ENCODE results near the gene MAGI2.

MAGI2 gene

DNA sequence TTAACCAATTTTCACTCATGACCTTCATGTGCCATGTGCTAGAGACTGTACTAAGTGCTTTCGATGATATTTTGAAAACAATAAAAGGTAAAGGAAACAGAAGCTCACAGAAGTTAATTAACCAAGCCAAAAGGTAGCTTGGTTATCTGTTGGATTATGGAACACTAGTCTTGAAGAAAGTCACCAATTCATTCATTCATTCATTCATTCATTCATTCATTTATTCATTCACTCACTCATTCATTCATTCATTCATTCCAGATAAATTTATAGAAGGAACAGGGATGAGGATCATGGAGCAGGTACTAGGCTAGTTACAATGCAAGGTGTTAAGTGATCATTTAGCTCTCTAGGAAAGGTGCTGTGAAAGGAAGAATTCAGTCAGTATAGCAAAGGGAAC lies 322.8 kb downstream of the MAGI2 start:
- ATAC-seq (ENCODE audit: insufficient read depth, low read depth) (no peak), DNase-seq (no peak)
- H3K36me3 ChIP-seq (ENCODE audit: insufficient read depth, low read length), result no peaks in the 10 kb centered on the region
- TF ChIP-seq, protein P1, sequence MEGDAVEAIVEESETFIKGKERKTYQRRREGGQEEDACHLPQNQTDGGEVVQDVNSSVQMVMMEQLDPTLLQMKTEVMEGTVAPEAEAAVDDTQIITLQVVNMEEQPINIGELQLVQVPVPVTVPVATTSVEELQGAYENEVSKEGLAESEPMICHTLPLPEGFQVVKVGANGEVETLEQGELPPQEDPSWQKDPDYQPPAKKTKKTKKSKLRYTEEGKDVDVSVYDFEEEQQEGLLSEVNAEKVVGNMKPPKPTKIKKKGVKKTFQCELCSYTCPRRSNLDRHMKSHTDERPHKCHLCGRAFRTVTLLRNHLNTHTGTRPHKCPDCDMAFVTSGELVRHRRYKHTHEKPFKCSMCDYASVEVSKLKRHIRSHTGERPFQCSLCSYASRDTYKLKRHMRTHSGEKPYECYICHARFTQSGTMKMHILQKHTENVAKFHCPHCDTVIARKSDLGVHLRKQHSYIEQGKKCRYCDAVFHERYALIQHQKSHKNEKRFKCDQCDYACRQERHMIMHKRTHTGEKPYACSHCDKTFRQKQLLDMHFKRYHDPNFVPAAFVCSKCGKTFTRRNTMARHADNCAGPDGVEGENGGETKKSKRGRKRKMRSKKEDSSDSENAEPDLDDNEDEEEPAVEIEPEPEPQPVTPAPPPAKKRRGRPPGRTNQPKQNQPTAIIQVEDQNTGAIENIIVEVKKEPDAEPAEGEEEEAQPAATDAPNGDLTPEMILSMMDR (IDR thresholded peaks at IDR 0.05; ENCODE audit: borderline replicate concordance, extremely low read depth, low read length, poor library complexity, severe bottlenecking), result no peak
- no peak for TF ChIP-seq EZH2 (IDR thresholded peaks at IDR 0.05; ENCODE audit: borderline replicate concordance, low read depth, low read length, severe bottlenecking)
- no peak overlapping the region for H3K9ac ChIP-seq (ENCODE audit: low read depth, low read length)
- H3K4me3 ChIP-seq (ENCODE audit: low read depth in 1 of 2, low read length in 2 of 2), result no peak overlapping the region
- no peaks in the 10 kb centered on the region for H3K79me2 ChIP-seq (ENCODE audit: insufficient read depth, low read length)
- H4K20me1 ChIP-seq (ENCODE audit: insufficient read depth, low read length), result no peaks in the 10 kb centered on the region
- H3K27ac ChIP-seq (ENCODE audit: low read length), result no peak overlapping the region
- H3K4me1 ChIP-seq (ENCODE audit: insufficient read depth, low read length), result no peaks in the 10 kb centered on the region
- H3K4me2 ChIP-seq (ENCODE audit: insufficient read depth, low read length), result no peak overlapping the region
- no peaks in the 10 kb centered on the region for H3K9me3 ChIP-seq (ENCODE audit: insufficient read depth, low read length, severe bottlenecking)
- H3K27me3 ChIP-seq (ENCODE audit: insufficient read depth, low read length, poor library complexity), result no peaks in the 10 kb centered on the region
- no peak overlapping the region for H2AFZ ChIP-seq (ENCODE audit: low read depth, low read length)

DNA sequence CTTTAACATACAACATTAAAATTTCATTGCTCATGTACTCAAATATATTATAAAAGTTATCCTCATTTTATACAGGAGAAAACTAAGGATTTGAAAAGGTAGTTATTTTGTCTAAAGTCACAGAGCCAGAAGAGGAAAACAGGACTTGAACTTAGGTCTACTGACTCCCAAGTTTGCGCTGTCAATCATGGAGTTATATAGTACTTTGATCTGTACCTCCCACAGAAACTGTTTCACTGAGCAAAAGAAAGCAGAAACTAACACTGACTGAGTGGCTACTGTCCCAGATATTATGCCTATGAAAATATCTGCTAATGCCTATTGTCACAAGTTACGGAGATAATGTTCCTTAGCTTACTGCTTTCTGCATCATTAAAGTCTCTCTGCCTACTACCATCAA lies 329.1 kb downstream of the MAGI2 start:
- no peaks in the 10 kb centered on the region for H4K20me1 ChIP-seq (ENCODE audit: insufficient read depth, low read length)
- H3K27ac ChIP-seq (ENCODE audit: low read length), result no peak overlapping the region
- H3K9ac ChIP-seq (ENCODE audit: low read depth, low read length), result no peak overlapping the region
- no peak for DNase-seq
- H3K36me3 ChIP-seq (ENCODE audit: insufficient read depth, low read length), result no peaks in the 10 kb centered on the region
- ATAC-seq (ENCODE audit: insufficient read depth, low read depth), result no peak
- H3K27me3 ChIP-seq (ENCODE audit: insufficient read depth, low read length, poor library complexity), result no peaks in the 10 kb centered on the region
- H3K4me1 ChIP-seq (ENCODE audit: insufficient read depth, low read length), result no peaks in the 10 kb centered on the region
- TF ChIP-seq, protein P1 (IDR thresholded peaks at IDR 0.05; ENCODE audit: borderline replicate concordance, extremely low read depth, low read length, poor library complexity, severe bottlenecking), result no peak
- TF ChIP-seq EZH2 (IDR thresholded peaks at IDR 0.05; ENCODE audit: borderline replicate concordance, low read depth, low read length, severe bottlenecking), result no peak
- H3K4me3 ChIP-seq (ENCODE audit: low read depth in 1 of 2, low read length in 2 of 2), result no peak overlapping the region
- no peak overlapping the region for H2AFZ ChIP-seq (ENCODE audit: low read depth, low read length)
- no peak overlapping the region for H3K4me2 ChIP-seq (ENCODE audit: insufficient read depth, low read length)
- no peaks in the 10 kb centered on the region for H3K79me2 ChIP-seq (ENCODE audit: insufficient read depth, low read length)
- no peaks in the 10 kb centered on the region for H3K9me3 ChIP-seq (ENCODE audit: insufficient read depth, low read length, severe bottlenecking)

DNA sequence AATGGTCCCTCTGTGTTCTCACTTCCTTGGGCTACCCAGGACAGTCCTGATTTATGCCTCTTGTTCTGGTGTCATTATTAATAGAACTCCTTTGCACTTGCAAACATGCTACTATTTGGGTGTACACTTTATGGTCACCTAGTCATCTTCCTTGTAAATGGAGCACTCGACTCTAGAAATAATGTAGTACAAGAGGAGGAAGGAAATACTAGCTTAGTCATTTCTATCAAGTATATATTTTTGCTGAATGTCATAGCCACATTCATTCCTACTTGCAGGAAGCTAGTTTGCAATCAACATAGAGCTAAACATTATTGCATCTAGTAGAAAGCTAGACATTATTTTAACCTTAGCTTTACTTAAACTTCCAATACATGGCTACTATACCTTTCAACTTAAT lies 335.3 kb downstream of the MAGI2 start:
- Histone ChIP-seq H2AFZ (ENCODE audit: low read depth, low read length) (no peak overlapping the region), H3K4me3 (ENCODE audit: low read depth in 1 of 2, low read length in 2 of 2) (no peak overlapping the region), H3K9ac (ENCODE audit: low read depth, low read length) (no peak overlapping the region), H3K36me3 (ENCODE audit: insufficient read depth, low read length) (no peaks in the 10 kb centered on the region), H3K4me2 (ENCODE audit: insufficient read depth, low read length) (no peak overlapping the region), H3K4me1 (ENCODE audit: insufficient read depth, low read length) (no peaks in the 10 kb centered on the region), H3K79me2 (ENCODE audit: insufficient read depth, low read length) (no peaks in the 10 kb centered on the region), H3K27me3 (ENCODE audit: insufficient read depth, low read length, poor library complexity) (no peaks in the 10 kb centered on the region), H3K27ac (ENCODE audit: low read length) (no peak overlapping the region), H3K9me3 (ENCODE audit: insufficient read depth, low read length, severe bottlenecking) (no peaks in the 10 kb centered on the region), H4K20me1 (ENCODE audit: insufficient read depth, low read length) (no peaks in the 10 kb centered on the region)
- ATAC-seq (ENCODE audit: insufficient read depth, low read depth), result no peak
- no peak for DNase-seq
- no peak for TF ChIP-seq EZH2 (IDR thresholded peaks at IDR 0.05; ENCODE audit: borderline replicate concordance, low read depth, low read length, severe bottlenecking)
- TF ChIP-seq, protein P1 (IDR thresholded peaks at IDR 0.05; ENCODE audit: borderline replicate concordance, extremely low read depth, low read length, poor library complexity, severe bottlenecking), result no peak

DNA sequence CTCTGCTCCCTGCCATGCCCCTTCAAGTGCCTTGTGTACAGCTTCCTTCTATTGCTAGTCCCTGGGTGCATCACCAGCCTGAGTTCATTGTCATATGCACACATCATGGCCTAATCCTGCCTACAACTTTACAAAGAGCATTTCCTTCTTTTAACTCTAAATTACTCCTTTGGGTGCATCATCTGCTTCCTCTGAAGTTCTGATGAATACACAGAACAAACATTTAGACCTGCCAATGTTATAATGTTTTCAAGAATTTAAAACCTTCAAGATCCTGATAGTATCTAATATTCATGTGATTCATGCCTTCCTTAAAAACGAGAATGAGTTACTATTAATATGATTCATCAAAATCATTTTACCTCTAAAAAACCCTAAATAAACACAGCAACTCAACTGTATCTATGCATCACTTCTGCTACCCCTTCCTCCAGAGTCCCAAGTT lies 357.1 kb downstream of the MAGI2 start:
- H3K36me3 ChIP-seq (ENCODE audit: insufficient read depth, low read length), result no peaks in the 10 kb centered on the region
- H3K27ac ChIP-seq (ENCODE audit: low read length), result no peak overlapping the region
- no peak overlapping the region for H3K9ac ChIP-seq (ENCODE audit: low read depth, low read length)
- TF ChIP-seq, protein P1 (IDR thresholded peaks at IDR 0.05; ENCODE audit: borderline replicate concordance, extremely low read depth, low read length, poor library complexity, severe bottlenecking), result no peak
- TF ChIP-seq EZH2 (IDR thresholded peaks at IDR 0.05; ENCODE audit: borderline replicate concordance, low read depth, low read length, severe bottlenecking), result no peak
- no peaks in the 10 kb centered on the region for H3K27me3 ChIP-seq (ENCODE audit: insufficient read depth, low read length, poor library complexity)
- no peaks in the 10 kb centered on the region for H3K4me1 ChIP-seq (ENCODE audit: insufficient read depth, low read length)
- no peaks in the 10 kb centered on the region for H4K20me1 ChIP-seq (ENCODE audit: insufficient read depth, low read length)
- H3K79me2 ChIP-seq (ENCODE audit: insufficient read depth, low read length), result no peaks in the 10 kb centered on the region
- H2AFZ ChIP-seq (ENCODE audit: low read depth, low read length), result no peak overlapping the region
- DNase-seq (no peak), ATAC-seq (ENCODE audit: insufficient read depth, low read depth) (no peak)
- H3K4me2 ChIP-seq (ENCODE audit: insufficient read depth, low read length), result no peak overlapping the region
- H3K9me3 ChIP-seq (ENCODE audit: insufficient read depth, low read length, severe bottlenecking), result no peaks in the 10 kb centered on the region
- no peak overlapping the region for H3K4me3 ChIP-seq (ENCODE audit: low read depth in 1 of 2, low read length in 2 of 2)

Data from DND-41 (cell line).